GM12891 (cell line): ENCODE measurements around the gene F5.

Experiments used
- POLR2A ChIP-seq: IDR thresholded peaks from 2 replicates; pipeline ENCODE4 v1.6.1; 2011; ENCODE audit warnings: low read depth, low read length, control low read depth
- SPI1 ChIP-seq: IDR thresholded peaks from 2 replicates; pipeline ENCODE4 v1.6.1; 2011; ENCODE audit warnings: low read depth, low read length, control low read depth

DNA sequence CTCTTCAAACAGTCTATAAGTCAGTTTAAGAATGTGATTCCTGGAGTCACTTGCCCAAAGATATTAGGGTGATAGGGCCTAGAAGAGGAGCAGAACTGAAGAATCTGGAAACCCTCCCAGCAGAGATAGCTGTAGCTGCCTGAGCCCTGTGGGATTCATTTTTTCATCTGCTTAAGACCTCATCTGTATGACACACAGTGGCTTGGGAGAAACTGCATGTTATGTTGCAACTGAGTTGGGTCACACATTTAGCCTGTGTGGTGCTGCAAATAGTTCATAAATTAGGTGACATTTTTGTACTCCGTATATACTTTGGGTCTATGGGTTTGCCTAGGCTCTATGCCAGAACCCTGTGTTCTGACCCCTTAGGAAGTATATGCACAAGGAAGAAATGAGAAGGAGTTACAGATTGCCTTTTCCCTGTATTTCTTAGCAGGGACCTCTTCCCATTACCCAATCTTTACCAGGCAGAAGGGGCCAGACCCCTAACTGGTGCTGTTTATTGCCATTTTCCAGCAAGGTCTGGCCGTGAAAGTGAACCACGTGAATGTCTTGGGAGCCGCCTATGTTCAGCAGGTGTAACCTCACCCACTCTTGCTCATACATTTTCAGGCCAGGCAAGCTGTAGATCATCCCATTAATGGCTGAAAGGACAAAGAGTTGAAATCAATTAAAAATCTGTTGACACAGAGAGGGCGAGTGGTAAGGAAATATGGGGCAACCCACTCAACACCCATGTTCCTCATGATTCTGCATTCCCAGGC is 58.6 kb downstream of the F5 start:
- TF ChIP-seq POLR2A (no peak), SPI1 (no peak)
